Stimulated activated CD8-positive, alpha-beta memory T cell treated with anti-CD3 and anti-CD28 coated beads, Interleukin-15, amount 100 ng/mL, for 4 hours (primary cell): Measurements from ENCODE around the gene KCNH2.
A peak's percentile ranks its signal among the peaks of the same experiment; 100 is the strongest.

ENCODE experiments used
- DNase-seq, 2 donors: peaks; one replicate each; pipeline ENCODE4 v3.0.0-alpha.2; 2020; ENCODE audit warnings: low read depth in 2 of 2

KCNH2 gene

GRCh38 chr7:150904011-150904909 is 73.9 kb downstream of the KCNH2 start:
- DNase-seq = no peak

GRCh38 chr7:150903606-150904005 is 74.5 kb downstream of the KCNH2 start:
- DNase-seq = no peak

DNA sequence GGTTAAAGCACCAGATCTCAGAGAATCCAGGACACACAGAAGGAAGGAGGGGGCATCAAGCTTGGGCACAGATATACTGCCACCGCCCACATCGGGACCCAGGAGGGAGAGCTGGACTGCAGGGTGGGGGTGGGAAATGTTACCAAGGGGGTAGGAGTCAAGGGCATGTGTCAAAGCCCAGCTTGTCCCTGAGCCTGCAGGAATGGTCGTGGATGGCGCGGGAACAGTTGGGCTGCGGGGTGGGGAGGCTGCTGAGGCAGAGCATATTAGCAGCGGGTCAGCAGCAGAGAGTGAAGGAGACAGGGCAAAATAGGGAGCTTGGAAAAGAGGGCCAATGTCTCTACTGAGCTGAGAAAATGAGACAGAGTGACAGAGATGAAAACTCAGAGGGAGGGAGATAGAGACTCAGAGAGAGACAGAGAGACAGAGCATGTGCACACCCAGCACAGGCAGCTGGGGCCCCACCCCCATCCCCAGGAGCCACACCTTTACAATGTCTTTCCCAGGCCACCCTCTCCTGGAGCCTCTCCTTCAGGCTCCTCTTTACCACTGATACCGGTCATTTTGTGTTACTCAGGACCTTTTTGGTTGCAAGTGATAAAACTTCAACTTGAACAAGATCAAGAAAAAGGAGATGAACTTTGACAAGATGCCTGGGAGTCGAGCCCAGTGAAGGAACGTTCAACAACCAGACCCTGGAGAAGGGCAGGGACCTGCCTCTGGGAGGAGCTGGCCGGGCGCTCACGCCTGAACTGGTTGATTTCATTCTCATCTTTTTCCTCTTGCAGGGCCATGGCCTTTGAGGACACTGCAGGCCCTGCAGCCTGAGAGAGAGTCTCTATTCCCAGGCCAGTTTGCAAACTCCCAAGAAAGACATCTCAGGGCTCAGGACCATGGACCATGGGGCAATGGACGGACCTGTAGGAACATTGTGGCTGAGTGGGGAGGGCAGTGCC is 75.8 kb downstream of the KCNH2 start:
- DNase-seq = no peak

GRCh38 chr7:150901160-150902035 is 76.7 kb downstream of the KCNH2 start:
- DNase-seq = no peak

GRCh38 chr7:150900675-150901074 is 77.4 kb downstream of the KCNH2 start:
- no peak for DNase-seq

DNA sequence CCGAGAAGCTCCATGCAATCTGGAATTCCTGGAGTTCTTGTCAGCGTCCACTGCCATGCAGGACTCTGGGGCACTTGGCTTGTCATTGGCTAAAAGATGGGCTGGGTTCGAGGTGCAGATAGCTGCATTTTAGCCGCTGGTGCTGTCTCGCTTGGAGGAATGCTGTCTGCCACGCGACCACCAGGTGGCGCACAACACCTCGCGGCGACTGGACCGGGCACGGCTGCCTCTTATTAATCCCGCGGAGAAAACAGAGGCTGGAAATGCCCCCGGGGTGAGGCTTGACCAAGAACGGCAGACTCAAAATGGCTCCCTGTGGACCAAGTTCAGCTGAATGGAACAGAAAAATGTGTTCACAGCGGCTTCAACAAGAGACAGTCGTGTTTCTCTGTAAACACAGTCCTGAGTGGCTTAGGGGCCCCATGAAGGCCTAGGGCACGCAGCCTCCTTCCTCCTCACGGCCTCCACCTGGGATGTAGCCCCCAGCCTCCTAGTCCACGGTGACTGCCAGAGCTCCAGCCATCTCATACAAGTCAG is 79.6 kb downstream of the KCNH2 start:
- peak; percentile 41 to 54 for DNase-seq

- DNase-seq = no peak
Observed at GRCh38 chr7:150897502-150898474, 80.3 kb downstream of the KCNH2 start.

DNA sequence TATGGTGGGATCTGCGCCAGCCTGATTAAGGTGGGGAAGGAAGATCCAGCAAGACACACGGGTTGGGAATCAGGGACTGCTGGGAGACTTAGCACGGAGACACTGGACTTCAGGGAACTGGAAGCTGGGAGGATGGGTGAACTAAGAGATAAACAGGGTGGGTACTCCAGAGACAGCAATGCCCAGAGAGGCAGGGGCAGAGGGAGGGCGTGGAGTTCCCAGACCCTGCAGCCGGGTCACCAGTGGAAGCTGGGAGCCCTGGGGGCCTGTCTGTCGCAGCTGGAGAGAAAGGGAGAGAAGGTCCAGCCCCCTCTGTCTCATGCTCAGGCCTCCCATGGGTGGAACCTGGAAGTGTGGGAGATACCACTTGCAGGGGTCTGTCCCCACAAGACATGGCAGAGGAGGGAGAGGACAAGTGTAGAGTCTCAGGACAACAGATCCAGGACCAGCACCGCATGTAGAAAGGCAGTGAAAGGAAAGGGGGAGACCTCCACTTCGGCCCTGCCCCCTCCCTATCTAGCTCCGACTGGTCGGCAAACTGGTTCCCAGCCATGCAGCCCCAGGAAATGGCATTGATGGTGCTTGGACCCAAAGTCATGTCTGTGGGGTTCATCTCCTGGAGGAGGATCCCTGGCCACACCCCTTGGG is 81.4 kb downstream of the KCNH2 start:
- no peak for DNase-seq

GRCh38 chr7:150895809-150896208 is 82.3 kb downstream of the KCNH2 start:
- no peak for DNase-seq
